Fibroblast of lung (primary cell): ENCODE results near the gene CADPS.

Experiments
- EZH2 ChIP-seq: IDR thresholded peaks from 2 replicates; pipeline ENCODE4 v1.5.1; 2012; ENCODE audit warnings: low read length, control low read depth, mild to moderate bottlenecking; ENCODE audit errors: missing control alignments
- TF ChIP-seq, protein P1 (sequence below), 2 donors: IDR thresholded peaks in 1 of 2; conservative IDR thresholded peaks in 1 of 2; 1 replicate in 1 of 2; 2 replicates in 1 of 2; pipeline ENCODE4 v1.5.1; 2011 to 2012; ENCODE audit warnings: low read length in 2 of 2, control low read depth in 1 of 2, inconsistent platforms in 1 of 2, low read depth in 1 of 2, mild to moderate bottlenecking in 1 of 2

GRCh38 chr3:62566022-62566557 is 309.1 kb downstream of the CADPS start:
- TF ChIP-seq, protein P1, sequence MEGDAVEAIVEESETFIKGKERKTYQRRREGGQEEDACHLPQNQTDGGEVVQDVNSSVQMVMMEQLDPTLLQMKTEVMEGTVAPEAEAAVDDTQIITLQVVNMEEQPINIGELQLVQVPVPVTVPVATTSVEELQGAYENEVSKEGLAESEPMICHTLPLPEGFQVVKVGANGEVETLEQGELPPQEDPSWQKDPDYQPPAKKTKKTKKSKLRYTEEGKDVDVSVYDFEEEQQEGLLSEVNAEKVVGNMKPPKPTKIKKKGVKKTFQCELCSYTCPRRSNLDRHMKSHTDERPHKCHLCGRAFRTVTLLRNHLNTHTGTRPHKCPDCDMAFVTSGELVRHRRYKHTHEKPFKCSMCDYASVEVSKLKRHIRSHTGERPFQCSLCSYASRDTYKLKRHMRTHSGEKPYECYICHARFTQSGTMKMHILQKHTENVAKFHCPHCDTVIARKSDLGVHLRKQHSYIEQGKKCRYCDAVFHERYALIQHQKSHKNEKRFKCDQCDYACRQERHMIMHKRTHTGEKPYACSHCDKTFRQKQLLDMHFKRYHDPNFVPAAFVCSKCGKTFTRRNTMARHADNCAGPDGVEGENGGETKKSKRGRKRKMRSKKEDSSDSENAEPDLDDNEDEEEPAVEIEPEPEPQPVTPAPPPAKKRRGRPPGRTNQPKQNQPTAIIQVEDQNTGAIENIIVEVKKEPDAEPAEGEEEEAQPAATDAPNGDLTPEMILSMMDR (conservative IDR thresholded peaks at IDR 0.05 in 1 of 2, IDR thresholded peaks at IDR 0.05 in 1 of 2; ENCODE audit: low read depth in 1 of 2, low read length in 2 of 2): no peak
- no peak for TF ChIP-seq EZH2
